Lower lobe of right lung (tissue), 2 donors: ENCODE results near the gene KLC3. TPM values are rescaled to one million over a fixed set of nuclear protein-coding genes. Genes with fewer than 3 reads are reported as not detected.

Source experiments
- ATAC-seq, 2 donors: fragments of 200-7000 bp; cut with Tn5 transposase; one replicate each; pipeline ENCODE4 v1.9.1; 2020 to 2022; ENCODE audit warnings: mild to moderate bottlenecking in 2 of 2, moderate library complexity in 2 of 2
- DNase-seq: peaks from one replicate; pipeline ENCODE4 v3.0.0-alpha.2; 2020
- H3K27ac ChIP-seq: fragments of 200-600 bp; one replicate; pipeline ENCODE4 v1.8.0; 2022
- H3K27me3 ChIP-seq: fragments of 200-600 bp; one replicate; pipeline ENCODE4 v1.8.0; 2022; ENCODE audit warnings: low read depth
- H3K36me3 ChIP-seq: fragments of 200-600 bp; one replicate; pipeline ENCODE4 v1.8.0; 2022; ENCODE audit warnings: mild to moderate bottlenecking
- H3K4me1 ChIP-seq: fragments of 200-600 bp; one replicate; pipeline ENCODE4 v1.8.0; 2022
- H3K4me3 ChIP-seq: fragments of 200-600 bp; one replicate; pipeline ENCODE4 v1.8.0; 2022; ENCODE audit warnings: mild to moderate bottlenecking
- H3K9me3 ChIP-seq: fragments of 200-600 bp; one replicate; pipeline ENCODE4 v1.8.0; 2022
- intact Hi-C: fragments of 100-400 bp; cut with DNase I; formaldehyde crosslinking; loops from one replicate; pipeline ENCODE4 v1.11.0; 2022
- total RNA-seq: library from RNA; stranded (reverse); fragmentation: NEBNext Ultra II Directional; extraction: Animal tissue kit (Norgen Biotek cat#: 25700); gene quantifications from one replicate; pipeline ENCODE4 v1.2.1, GENCODE V29; 2021
- TF ChIP-seq, protein P1 (sequence below): fragments of 200-600 bp; IDR thresholded peaks from one replicate; pipeline ENCODE4 v1.8.0; 2022; ENCODE audit warnings: antibody characterized with exemption, mild to moderate bottlenecking
- donor health status: DM: no; HTN: yes; CAD: no; lungs with severe emphysema.

KLC3 gene
- total RNA-seq, 1 donor from 2014 or later = 1.4 TPM

DNA sequence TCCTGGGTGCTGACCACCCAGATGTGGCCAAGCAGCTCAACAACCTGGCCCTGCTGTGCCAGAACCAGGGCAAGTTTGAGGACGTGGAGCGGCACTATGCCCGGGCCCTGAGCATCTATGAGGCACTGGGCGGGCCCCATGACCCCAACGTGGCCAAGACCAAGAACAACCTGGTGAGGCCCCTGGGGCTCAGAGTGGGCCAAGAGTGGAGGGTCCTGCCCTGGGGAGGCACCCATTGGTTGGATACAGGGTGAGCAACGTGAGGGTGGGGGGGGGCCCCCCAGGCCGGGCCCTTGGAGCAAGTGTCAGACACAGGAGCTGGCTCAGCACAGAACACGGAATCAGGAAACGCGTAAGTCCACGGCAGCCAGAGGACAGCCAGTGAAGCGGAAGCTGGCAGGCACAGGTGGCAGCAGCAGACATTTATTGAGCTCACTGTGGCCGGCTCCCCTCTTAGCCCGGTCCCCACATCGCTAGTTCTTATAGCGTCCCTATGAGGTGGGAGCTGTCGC, 8.9 kb downstream of the KLC3 start:
- Histone ChIP-seq H3K27ac (no peak overlapping the region), H3K4me3 (no peak overlapping the region), H3K4me1 (no peaks in the 10 kb centered on the region), H3K27me3 (peaks cover 20% of the 10 kb centered on the region), H3K36me3 (peaks cover 34% of the 10 kb centered on the region), H3K9me3 (no peaks in the 10 kb centered on the region)
- TF ChIP-seq, protein P1, sequence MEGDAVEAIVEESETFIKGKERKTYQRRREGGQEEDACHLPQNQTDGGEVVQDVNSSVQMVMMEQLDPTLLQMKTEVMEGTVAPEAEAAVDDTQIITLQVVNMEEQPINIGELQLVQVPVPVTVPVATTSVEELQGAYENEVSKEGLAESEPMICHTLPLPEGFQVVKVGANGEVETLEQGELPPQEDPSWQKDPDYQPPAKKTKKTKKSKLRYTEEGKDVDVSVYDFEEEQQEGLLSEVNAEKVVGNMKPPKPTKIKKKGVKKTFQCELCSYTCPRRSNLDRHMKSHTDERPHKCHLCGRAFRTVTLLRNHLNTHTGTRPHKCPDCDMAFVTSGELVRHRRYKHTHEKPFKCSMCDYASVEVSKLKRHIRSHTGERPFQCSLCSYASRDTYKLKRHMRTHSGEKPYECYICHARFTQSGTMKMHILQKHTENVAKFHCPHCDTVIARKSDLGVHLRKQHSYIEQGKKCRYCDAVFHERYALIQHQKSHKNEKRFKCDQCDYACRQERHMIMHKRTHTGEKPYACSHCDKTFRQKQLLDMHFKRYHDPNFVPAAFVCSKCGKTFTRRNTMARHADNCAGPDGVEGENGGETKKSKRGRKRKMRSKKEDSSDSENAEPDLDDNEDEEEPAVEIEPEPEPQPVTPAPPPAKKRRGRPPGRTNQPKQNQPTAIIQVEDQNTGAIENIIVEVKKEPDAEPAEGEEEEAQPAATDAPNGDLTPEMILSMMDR = no peak
- DNase-seq (no peak), ATAC-seq (no peak)
- intact Hi-C loops = no loop called here

DNA sequence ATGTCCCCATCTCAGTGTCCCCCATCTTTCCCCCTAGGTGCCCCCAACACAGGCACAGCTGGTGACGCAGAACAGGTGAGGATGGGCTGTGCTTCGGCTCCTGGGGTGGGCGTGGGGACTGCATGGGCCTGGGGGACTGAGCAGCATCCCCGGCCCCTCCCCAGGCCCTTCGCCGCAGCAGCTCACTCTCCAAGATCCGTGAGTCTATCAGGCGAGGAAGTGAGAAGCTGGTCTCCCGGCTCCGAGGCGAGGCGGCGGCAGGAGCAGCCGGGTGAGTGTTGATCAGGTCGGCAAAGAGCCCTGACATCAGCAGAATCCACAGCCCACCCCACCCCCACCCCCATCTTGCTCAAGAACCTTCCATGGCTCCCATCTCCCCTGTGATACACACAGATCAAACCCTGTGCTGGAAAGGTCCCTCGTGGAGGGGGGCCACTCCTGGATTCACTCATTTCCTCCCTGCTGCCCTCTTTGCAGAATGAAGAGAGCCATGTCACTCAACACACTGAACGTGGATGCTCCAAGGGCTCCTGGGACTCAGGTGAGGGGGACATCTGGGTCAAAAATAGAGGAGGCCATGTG, 10.0 kb downstream of the KLC3 start:
- Histone ChIP-seq H3K9me3 (no peaks in the 10 kb centered on the region), H3K27me3 (peaks cover 11% of the 10 kb centered on the region), H3K36me3 (peaks cover 44% of the 10 kb centered on the region), H3K27ac (no peak overlapping the region), H3K4me1 (no peaks in the 10 kb centered on the region), H3K4me3 (no peak overlapping the region)
- DNase-seq (no peak), ATAC-seq (no peak)
- TF ChIP-seq, protein P1 = no peak
- intact Hi-C loops = no loop called here

DNA sequence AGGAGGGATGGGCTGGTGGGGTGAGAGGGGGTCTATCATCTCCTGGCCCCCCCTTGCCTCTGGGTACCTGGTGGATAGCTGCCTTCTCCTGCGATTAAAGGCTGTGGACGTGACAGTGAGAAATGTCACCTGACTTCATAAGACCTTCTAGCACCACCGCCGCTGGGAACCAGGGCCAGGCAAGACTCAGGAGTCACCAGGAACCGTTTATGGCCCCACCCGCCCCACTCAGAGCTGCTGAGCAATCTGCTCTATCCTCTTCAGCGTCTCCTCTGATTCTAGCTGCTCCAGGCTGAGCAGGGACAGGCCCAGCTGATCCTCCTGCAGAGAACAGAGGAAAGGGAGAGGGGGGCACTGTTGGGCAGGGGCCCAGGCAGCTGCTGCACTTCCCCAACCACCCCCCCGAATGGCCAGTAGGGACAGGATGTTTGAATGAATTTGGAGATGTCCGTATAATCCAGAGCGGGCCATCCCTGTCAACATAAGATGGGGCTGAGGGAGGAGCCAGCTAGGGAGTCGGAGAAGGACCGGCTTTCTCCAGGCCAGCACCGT, 10.9 kb downstream of the KLC3 start:
- TF ChIP-seq, protein P1 = no peak
- DNase-seq = no peak
- intact Hi-C loops = no loop called here
- no peak overlapping the region for H3K4me3 ChIP-seq
- no peak for ATAC-seq
- peaks cover 47% of the 10 kb centered on the region for H3K36me3 ChIP-seq
- no peaks in the 10 kb centered on the region for H3K4me1 ChIP-seq
- no peak overlapping the region for H3K27ac ChIP-seq
- peaks cover 2% of the 10 kb centered on the region for H3K27me3 ChIP-seq
- no peaks in the 10 kb centered on the region for H3K9me3 ChIP-seq

DNA sequence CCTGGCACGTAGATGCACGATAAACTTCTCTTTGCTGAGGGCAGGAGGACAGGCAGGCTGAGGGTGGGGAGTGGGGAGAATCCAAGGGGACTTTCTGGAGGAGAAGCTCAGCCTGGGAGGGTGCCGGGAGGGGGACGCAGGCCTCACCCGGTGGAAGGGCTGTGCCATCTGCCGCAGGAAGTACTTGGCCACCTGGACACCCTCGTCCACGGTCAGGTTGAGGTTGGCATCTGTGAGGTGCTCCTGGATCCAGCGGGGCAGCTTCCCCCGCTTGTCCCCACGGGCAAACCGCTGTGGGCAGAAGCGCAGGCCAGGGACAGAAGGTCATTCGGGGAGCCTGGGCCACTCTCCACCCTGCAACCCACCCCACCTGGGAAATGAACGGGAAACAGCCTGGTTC, 11.5 kb downstream of the KLC3 start:
- DNase-seq = no peak
- TF ChIP-seq, protein P1 = no peak
- H3K4me1 ChIP-seq = no peaks in the 10 kb centered on the region

DNA sequence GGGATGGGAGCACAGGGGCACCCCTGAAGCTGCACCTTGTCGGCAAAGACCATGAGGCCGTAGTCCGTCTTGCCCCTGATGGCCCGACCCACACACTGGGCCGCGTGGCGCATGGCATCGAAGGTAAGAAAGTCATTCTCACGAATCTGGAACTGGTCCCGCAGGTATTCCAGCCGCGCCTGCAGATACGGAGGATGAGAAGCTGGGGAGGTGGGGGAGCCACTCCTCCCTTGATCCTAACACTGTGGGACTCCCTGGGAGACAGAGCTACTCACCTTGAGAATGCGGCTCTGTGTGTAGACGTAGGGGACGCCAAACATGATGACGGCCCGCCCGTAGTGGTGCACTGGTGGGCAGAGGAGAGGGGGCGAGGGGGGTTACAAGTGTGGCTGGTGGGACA, 11.9 kb downstream of the KLC3 start:
- Histone ChIP-seq H3K27me3 (no peaks in the 10 kb centered on the region), H3K36me3 (peaks cover 53% of the 10 kb centered on the region), H3K4me3 (no peak overlapping the region), H3K4me1 (no peaks in the 10 kb centered on the region), H3K9me3 (no peaks in the 10 kb centered on the region), H3K27ac (no peak overlapping the region)
- DNase-seq = no peak
- intact Hi-C loops = no loop called here
- TF ChIP-seq, protein P1 = no peak
- no peak for ATAC-seq

More for the DNA sequence above, 11.5 kb downstream of the KLC3 start:
- no peak for ATAC-seq
- Histone ChIP-seq H3K4me3 (no peak overlapping the region), H3K9me3 (no peaks in the 10 kb centered on the region), H3K27me3 (no peaks in the 10 kb centered on the region), H3K27ac (no peak overlapping the region), H3K36me3 (peaks cover 52% of the 10 kb centered on the region)
- intact Hi-C loops = no loop called here
